HG03066 (cell line): Measurements from ENCODE around the gene ZNF365.
"Not testable (repeated sequence)": the region's sequence is repeated elsewhere in the genome, so short reads cannot be mapped to it uniquely, and the experiment has no call there.

ENCODE experiments used
- ATAC-seq: cut with Tn5 transposase; IDR thresholded peaks from one replicate; pipeline ENCODE4 v1.9.1; 2021; ENCODE audit warnings: low read depth; ENCODE audit not compliant: unreplicated experiment

ZNF365 gene, protein sequence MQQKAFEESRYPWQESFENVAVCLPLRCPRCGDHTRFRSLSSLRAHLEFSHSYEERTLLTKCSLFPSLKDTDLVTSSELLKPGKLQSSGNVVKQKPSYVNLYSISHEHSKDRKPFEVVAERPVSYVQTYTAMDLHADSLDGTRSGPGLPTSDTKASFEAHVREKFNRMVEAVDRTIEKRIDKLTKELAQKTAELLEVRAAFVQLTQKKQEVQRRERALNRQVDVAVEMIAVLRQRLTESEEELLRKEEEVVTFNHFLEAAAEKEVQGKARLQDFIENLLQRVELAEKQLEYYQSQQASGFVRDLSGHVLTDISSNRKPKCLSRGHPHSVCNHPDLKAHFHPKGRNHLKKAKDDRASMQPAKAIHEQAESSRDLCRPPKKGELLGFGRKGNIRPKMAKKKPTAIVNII

DNA sequence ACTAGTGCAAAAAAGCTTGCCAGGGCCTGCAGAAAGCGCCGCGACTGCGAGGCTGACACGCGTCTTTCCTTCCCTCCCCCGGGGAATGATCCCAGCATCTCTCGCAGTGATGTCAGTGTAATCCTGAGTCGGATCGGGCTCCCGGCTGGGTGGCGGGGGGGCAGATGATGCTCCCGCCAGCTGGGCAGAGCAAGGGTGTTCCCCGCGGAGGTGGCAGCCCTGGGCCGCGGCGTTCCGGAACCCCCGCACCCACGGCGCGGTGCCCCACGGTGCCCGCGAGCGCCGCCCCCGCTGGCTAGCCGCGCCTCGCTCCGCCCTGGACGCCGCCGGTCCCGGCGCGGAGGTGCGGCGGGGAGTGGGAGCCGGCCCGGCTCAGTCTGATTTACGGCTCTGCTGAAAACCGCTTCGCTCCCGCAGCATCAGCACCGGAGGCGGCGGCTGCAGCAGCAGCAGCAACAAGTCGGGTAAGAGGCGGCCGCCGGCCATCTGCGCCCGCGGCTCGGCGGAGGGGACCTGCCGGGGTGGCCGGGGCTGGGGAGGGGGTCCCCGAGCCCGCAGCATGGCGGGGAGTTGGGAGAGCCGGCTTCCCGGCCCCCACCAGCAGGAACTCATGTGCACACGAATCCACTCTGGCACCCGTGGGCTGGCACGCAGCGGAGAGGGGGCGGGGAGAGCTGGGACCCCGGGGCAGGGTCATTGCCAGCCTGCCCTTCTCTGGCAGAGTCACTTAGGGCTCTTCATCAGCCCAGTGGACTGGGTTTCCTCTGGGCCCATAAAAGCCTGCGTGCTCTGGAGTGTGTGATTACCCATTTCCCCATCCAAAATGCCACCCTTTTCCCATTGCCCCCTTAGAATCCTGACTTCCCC, at the start of gene ZNF365:
Gene ZNF365, plus strand, starts transcription at position 375 of the 867 bp plus-strand sequence. CDS start 1,825 bp downstream, outside the sequence.
- ATAC-seq: no peak

DNA sequence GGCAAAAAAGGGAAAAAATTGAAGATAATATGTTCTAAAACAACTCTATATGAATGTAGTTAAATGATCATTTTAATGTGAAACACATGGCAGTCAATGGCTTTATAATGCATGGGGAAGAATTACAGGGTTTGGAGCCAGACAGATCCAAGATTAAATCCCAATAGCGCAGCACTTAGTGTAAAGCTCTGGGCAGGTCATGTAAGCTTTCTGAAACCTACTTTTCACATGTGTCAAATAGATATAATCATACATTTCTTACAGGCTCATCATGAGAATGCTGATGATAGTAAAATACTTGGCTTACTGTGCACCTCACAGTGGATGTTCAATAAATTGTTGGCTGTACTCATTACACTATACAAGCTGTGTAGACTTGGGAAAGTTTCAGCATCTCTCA, 48.0 kb upstream of the ZNF365 start:
- ATAC-seq: no peak

DNA sequence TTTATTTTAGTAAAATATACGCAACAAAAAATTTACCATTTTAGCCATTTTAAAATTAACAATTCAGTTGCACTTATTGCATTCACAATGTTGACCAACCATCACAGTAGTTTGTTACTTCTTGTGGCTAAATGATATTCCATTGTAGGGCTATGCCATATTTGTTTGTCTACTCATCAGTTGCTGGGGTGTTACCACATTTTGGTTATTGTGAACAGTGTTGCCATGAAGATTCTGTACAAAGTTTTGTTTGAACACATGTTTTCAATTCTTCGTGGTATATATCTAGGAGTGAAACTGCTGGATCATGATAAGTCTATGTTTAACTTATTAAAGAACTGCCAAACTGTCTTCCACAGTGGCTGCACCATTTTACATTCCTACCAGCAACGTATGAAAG, 46.3 kb upstream of the ZNF365 start:
- ATAC-seq: no peak

DNA sequence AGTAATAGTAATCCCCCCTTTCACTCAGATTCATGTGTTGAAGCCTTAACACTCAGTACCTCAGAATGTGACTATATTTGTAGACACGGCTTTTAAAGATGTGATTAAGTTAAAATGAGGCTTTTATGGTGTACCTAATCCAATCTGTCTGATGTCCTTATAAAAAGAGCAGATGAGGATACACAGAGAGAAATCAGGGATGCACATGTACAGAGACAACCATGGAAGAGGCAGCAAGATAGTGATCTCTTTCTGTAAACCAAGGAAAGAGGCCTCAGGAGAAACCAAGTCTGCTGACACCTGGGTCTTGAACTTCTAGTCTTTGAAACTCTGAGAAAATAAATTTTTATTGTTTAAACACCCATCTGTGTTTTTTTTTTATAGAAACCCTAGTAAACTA, 44.0 kb upstream of the ZNF365 start:
- no peak for ATAC-seq

DNA sequence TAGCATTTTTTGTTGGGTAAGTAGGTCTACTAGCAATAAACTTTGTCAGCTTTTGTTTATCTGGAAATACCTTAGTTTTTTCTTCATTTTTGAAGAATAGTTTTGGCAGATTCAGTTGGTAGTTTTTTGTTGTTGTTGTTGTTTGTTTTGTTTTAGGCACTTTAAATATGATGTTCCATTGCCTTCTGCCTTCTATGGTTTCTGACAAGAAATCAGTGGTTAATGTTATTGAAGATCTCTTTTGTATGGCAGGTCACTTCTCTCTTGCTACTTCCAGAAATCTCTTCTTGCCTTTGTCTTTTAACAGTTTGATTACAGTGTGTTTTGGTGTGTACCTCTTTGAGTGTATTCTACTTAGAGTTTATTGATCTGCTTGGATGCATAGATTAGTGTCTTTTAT, 41.8 kb upstream of the ZNF365 start:
- no peak for ATAC-seq

DNA sequence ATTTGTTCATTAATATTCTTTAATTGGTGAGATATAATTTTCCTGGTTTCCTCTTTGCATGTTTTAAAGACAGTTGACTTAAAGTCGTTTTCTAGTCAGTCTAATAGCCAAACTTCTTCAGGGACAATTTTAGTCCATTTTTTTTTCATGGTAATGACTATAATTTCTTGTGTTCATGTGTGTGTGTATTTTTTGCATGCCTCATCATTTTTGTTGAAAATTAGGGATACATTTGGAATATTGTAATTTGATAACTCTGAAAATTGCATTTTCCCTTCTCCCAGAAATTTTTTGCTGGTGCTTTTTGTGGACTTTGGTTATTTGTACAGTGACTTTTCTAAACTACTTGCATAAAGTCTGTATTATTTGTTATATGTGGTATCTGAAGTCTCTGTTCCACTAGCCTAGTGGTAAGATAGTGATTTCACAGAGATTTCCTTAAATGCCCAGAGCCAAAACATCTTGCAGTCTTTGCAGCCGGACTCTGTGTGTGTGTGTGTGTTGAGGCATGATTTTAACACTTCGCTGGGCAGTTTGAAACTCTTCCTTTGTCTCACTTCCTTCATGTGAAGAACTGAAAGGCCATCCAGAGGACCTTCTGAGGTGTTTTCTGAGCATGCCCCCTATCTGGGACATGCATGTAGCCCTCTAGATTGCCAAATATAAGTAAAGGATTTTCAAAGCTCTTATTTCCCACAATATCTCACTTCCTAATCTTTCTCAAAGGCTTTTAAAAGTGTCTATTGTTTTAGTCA, 40.9 kb upstream of the ZNF365 start:
- ATAC-seq: no peak

DNA sequence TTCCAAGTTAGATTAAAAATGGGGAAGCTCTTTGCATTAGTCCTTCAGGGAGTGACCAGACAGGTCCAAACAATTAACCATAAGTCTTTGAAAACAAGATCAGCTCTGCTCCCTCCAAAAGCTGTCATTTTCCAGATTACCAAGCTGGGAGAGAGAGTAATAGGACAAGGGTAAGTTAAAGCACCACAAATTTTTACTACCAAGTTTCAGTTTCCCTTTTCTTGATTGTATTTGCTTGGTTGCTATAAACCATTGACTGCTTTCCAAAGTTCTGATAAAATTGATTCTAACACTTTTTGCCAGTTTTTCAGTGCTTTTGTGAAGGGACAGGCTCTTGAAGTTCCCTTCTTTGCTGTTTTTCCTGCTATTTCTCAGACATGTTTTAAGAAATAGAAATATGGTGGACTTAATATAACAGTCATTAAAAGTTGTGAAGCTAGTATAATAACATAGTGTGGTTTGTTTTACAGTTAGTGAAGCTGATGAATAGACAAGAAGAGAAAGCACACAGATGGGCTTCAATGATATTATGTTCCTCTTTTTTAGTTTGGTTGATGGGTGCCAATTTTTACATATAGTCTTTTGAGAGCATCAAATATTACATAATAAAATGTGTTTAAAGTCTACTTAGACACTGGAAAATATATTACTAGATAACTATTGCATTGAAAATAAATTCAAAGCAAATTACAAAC, 40.0 kb upstream of the ZNF365 start:
- ATAC-seq: no peak

DNA sequence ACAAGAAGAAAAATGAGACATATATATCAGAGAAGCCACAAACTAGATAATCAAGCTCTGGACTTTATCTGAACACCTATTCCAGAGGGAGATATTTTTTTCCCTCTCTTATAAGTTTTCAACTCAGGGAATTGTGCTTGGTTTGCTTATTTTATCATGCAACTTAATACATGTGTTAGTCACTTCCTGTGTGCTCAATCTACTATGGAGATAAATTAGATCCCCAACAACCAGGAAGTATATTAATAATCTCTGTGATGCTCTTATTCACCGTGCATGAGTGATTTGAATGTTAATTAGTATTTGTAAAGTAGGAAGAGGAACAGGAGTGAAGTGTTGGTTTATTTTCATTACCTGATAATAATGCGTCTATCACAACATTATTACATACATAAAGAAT, 38.8 kb upstream of the ZNF365 start:
- ATAC-seq: no peak

DNA sequence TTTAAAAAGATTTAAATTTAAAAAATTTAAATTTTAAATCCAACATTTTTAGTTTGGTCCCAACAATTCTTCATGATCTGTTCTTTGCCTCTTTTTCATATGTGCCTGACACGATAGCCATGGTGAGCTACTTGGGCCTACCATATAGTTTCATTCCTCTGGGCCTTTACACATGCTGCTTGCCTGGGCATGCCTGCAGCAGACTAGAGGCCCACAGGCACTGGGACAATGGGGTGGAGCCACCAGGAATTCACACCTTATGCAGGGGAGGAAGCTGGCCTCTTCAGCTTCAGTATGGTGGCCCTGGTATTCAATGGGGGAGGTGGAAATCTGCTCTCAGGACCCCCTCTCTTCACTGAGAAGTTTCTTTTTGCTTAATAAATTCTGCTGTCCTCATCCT, 37.8 kb upstream of the ZNF365 start:
- no peak for ATAC-seq

DNA sequence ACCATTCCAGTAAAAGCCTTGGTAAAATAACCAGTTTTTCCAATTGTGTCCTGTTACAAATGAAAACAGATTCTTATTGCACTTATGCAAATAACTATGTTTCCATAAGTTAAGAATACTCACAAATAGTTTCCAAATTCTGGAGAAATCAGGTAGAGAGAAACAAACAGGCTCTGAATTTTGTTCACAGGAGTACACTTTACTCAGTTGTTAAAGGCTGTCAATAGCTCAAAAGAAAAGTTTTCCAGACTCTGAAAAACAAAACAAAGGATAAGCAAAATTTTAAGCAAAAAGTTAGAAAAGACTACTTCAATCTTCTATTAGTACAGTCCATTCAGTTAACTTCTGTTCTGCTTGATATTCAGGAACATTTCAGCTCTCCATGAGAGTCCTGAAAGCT, 32.8 kb upstream of the ZNF365 start:
- ATAC-seq: no peak

DNA sequence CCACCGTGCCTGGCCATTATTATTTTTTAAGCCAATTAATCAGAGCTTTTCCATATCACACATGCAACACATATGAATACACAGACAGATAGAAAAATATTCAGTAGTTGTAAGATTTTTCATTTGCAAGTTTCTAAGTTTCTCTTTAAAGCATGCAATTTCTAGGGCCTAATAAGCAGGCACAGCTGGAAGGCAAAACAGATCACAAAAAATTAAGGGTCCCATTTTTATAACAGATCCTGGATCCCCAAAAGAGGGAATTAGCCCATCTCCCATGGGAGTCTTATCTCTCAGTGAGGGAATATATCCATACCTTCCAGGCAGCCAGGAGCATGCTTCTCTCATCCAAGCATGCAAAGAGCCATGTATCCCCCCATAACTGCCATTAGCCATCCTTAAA, 31.2 kb upstream of the ZNF365 start:
- ATAC-seq: no peak

DNA sequence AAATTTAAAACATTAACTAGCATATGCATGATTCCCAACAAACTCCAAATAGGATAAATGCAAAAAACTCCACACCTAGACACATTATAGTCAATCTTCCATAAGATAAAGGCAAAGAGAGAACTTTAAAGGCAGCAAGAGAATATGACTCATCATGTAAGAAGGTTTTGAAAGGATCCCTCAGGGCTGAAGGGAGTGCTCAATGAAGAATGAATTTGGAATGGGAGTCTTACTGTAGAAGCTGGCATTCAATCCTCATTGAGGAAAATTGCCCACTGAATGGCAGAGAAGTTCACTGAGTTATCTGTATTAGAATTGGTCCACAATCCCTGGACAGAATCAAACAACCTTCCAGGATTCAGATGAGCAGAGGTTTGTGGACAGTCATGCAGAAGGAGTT, 26.1 kb upstream of the ZNF365 start:
- ATAC-seq: no peak

DNA sequence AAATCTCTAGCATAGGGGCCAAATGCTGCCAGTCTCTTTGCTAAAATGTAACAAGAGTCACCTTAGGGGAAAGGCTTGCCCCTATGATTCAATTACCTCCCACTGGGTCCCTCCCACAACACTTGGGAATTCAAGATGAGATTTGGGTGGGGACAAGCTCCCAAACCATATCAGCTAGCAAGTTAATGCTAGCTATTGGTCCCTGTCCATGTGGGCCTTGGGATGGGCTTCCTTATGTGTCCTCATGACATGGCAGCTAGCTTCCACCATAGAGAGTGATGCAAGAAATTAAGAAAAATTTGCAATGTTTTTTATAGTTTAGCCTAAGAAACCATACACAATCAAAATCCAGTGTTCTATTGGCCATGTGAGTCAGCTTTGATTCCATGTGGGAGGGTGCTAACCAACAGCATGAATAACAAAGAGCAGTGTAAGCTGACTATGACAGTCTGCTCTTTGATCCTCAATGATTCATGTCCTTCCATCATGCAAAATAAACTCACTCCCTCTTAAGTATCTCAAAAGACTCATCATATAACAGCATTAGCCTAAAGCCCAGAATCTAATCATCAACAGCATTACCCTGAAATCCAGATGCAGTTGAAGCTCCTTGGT, 21.7 kb upstream of the ZNF365 start:
- no peak for ATAC-seq

DNA sequence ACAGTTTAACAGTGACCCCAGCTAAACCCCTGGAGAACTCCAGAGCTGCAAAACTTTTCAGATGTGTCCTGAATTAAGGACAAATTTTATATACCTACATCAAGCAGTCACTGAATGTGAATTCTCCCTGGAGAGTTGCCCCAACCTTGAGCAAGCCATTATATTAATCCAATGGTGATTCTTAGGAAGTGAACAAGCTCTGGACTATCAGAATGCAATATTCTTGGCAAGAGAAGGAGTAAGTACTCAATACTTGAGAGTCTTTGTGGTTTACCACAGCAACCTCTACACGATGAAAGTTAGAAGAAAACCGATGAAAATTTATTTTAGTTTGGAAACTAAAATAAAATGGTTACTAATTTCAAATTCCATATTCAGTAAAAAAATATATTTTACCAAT, 19.3 kb upstream of the ZNF365 start:
- no peak for ATAC-seq

DNA sequence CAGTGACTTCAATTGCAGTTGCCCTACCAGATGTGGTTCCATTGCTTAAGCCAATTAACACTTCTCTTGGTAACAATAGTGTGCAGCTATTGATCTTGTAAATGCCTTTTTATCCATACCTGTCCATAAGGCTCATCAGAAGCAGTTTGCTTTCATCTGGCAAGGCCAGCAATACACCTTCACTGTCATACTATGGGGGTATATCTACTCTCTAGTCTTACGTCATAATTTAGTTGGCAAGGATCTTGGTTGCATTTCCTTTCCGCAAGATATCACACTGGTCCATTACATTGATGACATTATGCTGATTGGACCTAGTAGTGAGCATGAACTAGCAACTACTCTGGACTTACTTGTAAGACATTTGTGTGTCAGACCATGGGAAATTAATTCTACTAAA, 17.7 kb upstream of the ZNF365 start:
- ATAC-seq: no peak

DNA sequence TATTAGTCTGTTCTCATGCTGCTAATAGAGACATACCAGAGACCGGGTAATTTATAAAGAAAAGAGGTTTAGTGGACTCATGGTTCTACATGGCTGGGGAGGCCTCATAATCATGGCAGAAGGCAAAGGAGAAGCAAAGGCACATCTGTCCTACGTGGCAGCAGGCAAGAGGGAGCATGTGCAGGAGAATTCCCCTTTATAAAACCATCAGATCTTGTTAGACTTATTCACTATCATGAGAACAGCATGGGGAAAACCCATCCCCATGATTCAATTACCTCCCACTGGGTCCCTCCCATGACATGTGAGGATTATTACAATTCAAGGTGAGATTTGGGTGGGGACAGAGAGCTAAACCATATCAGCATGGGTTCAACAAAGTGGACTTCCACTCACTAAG, 16.0 kb upstream of the ZNF365 start:
- ATAC-seq: not testable (repeated sequence)

DNA sequence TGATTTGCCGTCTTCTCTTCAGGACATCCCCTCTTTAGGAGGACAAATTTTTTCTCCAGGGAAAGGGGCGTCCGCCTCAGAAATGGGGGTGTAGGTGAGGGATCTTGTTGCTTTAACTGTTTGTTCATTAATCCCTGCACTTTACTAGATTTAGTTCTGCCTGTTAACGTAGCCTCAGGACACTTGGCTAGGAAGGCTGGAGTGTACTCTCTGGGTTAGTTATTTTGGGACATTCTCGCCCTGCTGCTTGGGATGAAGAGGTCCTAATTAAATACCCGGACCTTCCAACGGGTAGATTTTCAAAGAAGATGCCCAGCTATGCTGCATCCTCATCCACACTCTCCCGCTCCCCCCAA, 552 bp upstream of the ZNF365 start:
- no peak for ATAC-seq

DNA sequence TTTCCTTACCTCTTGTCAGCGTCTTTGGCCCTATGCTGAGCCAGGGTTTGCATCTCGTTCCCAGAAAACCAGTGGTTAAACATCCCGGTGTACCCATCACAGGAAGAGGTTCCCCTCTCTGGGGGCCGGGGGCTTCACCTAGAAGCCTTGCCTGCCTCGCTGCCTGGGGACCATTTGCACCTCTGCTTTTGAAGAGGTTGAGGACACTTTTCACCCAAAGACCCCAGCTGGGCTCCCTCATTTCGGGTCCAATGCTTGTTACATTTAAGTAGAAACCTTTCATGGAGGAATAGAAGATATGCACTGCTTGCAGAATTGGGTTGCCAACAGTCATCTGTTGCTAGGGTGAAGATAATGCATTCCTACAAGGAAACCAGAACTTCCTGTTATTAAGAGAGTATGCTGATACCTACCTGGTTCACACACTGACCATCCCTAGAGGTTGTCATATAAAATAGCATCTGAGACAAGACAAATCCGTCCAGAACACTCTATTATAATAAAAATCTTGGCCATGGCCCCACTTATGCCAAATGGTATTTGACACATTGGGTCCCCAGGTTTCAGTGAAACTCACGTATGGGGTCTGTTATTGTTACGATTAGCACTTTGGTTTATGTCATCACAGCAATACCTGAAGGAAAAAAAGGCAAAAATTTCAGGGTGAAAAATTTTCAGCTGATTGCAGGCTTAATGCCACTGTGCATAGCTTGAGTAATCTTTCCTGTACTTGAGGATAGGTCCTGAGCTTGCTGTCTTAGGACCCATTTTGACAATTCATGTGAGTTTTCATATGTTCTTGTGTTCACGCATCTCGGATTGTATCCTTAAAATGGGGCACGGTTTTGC, 917 bp downstream of the ZNF365 start:
- ATAC-seq: no peak
